H1 (cell line): ENCODE data around the gene SHTN1. TPM values are rescaled to one million over a fixed set of nuclear protein-coding genes. Genes with fewer than 3 reads are reported as not detected.

ENCODE experiments used
- BACH1 ChIP-seq: IDR thresholded peaks from 2 replicates; pipeline ENCODE4 v1.6.1; 2012; ENCODE audit warnings: low read length, improper control_type of control experiment
- CEBPB ChIP-seq: IDR thresholded peaks from 2 replicates; pipeline ENCODE4 v1.6.1; 2012; ENCODE audit warnings: low read depth, low read length
- E2F6 ChIP-seq: IDR thresholded peaks from 2 replicates; pipeline ENCODE4 v1.6.1; 2012; ENCODE audit warnings: inconsistent platforms
- EP300 ChIP-seq, 2 experiments: IDR thresholded peaks; 1 replicate in 1 of 2; 2 replicates in 1 of 2; pipeline ENCODE4 v1.6.1; 2011 to 2012; ENCODE audit warnings: low read depth in 2 of 2, low read length in 2 of 2, mild to moderate bottlenecking in 2 of 2, borderline replicate concordance in 1 of 2, inconsistent platforms in 1 of 2, moderate library complexity in 1 of 2
- HDAC2 ChIP-seq, 2 experiments: fragments of 300-600 bp in 1 of 2; sonication (generic) in 1 of 2; IDR thresholded peaks; 2 replicates each; pipeline ENCODE4 v1.6.1; 2011 to 2012; ENCODE audit warnings: low read depth in 2 of 2, low read length in 2 of 2, mild to moderate bottlenecking in 2 of 2, moderate library complexity in 2 of 2, borderline replicate concordance in 1 of 2, inconsistent platforms in 1 of 2
- JUND ChIP-seq: IDR thresholded peaks from 2 replicates; pipeline ENCODE4 v1.6.1; 2011; ENCODE audit warnings: mild to moderate bottlenecking, improper control_type of control experiment, low read length
- KDM5A ChIP-seq: fragments of 200-600 bp; IDR thresholded peaks from 2 replicates; pipeline ENCODE4 v1.7.1; 2012; ENCODE audit warnings: mild to moderate bottlenecking, low read length, inconsistent platforms, mixed read lengths
- MAFK ChIP-seq: IDR thresholded peaks from 2 replicates; pipeline ENCODE4 v1.6.1; 2012; ENCODE audit warnings: low read depth, mild to moderate bottlenecking, improper control_type of control experiment, low read length
- NRF1 ChIP-seq: IDR thresholded peaks from 2 replicates; pipeline ENCODE4 v1.6.1; 2011; ENCODE audit warnings: mild to moderate bottlenecking, low read depth, low read length, improper control_type of control experiment
- PHF8 ChIP-seq: fragments of 200-600 bp; sonication (generic); conservative IDR thresholded peaks from 2 replicates; pipeline ENCODE4 v1.7.1; 2012; ENCODE audit warnings: low read depth, mild to moderate bottlenecking, inconsistent platforms, low read length, moderate library complexity
- POLR2AphosphoS5 ChIP-seq: IDR thresholded peaks from 2 replicates; pipeline ENCODE4 v1.6.1; 2011; ENCODE audit warnings: low read depth, low read length
- RBBP5 ChIP-seq: IDR thresholded peaks from 2 replicates; pipeline ENCODE4 v1.7.1; 2012; ENCODE audit warnings: low read depth, mild to moderate bottlenecking, inconsistent platforms, low read length, moderate library complexity, borderline replicate concordance
- SP1 ChIP-seq: IDR thresholded peaks from 2 replicates; pipeline ENCODE4 v1.6.1; 2011; ENCODE audit warnings: low read depth, low read length
- SP4 ChIP-seq: IDR thresholded peaks from 2 replicates; pipeline ENCODE4 v1.6.1; 2012; ENCODE audit warnings: low read length, inconsistent platforms
- TCF12 ChIP-seq: IDR thresholded peaks from 2 replicates; pipeline ENCODE4 v1.6.1; 2011; ENCODE audit warnings: low read depth, mild to moderate bottlenecking, low read length
- ZNF274 ChIP-seq: IDR thresholded peaks from 2 replicates; pipeline ENCODE4 v1.7.0; 2012; ENCODE audit warnings: low read length, borderline replicate concordance; ENCODE audit errors: extremely low read depth
- polyA plus RNA-seq, 7 experiments: library from polyadenylated mRNA; depleted of rRNA in 3 of 7; stranded (reverse) in 5 of 7; unstranded in 2 of 7; fragments of >200 nt in 5 of 7; fragments of 200-250 nt in 2 of 7; gene quantifications; 1 replicate in 5 of 7; 2 replicates in 1 of 7; 4 replicates in 1 of 7; pipeline versions ENCODE4 v1.2.1 to v1.2.3, GENCODE V29; 2011 to 2013; ENCODE audit warnings: missing spikeins in 2 of 7, mixed read lengths in 2 of 7
- total RNA-seq: library from RNA; stranded (reverse); fragmentation: NEBNext Ultra II Directional; extraction: Animal tissue kit (Norgen Biotek cat#: 25700); gene quantifications from 2 replicates; pipeline ENCODE4 v1.2.1, GENCODE V29; 2021
- TF ChIP-seq, protein P1 (sequence below), 3 experiments: IDR thresholded peaks; 1 replicate in 2 of 3; 2 replicates in 1 of 3; pipeline versions ENCODE4 v1.5.1 to v1.6.1; 2011; ENCODE audit warnings: low read length in 3 of 3, mild to moderate bottlenecking in 3 of 3, inconsistent platforms in 2 of 3, low read depth in 1 of 3, moderate library complexity in 1 of 3; ENCODE audit not compliant: insufficient read depth in 1 of 3; ENCODE audit errors: control extremely low read depth in 1 of 3

The SHTN1 gene
- total and polyA plus RNA-seq, 2 of the 8 experiments (the other 6 are each of a cell fraction or from before 2014, with no cell fraction given) = 3.3 to 12.7 TPM

- TF ChIP-seq NRF1 (no peak), SP1 (no peak), EP300 (IDR thresholded peaks at IDR 0.05; ENCODE audit: borderline replicate concordance in 1 of 2, low read depth in 2 of 2, low read length in 2 of 2) (no peak), SP4 (no peak), POLR2AphosphoS5 (no peak), CEBPB (no peak), KDM5A (no peak), HDAC2 (IDR thresholded peaks at IDR 0.05; ENCODE audit: borderline replicate concordance in 1 of 2, low read depth in 2 of 2, low read length in 2 of 2) (0 out of 4 replicates have a peak, but pooled peaks of 1 of the 2 experiments have one; percentile 27), BACH1 (no peak; the same call in 1 of the 2 replicates), JUND (no peak), TCF12 (no peak), PHF8 (no peak), RBBP5 (peak; percentile 55; the same call in 1 of the 2 replicates), ZNF274 (no peak), E2F6 (peak; percentile 16; the same call in 1 of the 2 replicates), MAFK (no peak)
- TF ChIP-seq, protein P1, sequence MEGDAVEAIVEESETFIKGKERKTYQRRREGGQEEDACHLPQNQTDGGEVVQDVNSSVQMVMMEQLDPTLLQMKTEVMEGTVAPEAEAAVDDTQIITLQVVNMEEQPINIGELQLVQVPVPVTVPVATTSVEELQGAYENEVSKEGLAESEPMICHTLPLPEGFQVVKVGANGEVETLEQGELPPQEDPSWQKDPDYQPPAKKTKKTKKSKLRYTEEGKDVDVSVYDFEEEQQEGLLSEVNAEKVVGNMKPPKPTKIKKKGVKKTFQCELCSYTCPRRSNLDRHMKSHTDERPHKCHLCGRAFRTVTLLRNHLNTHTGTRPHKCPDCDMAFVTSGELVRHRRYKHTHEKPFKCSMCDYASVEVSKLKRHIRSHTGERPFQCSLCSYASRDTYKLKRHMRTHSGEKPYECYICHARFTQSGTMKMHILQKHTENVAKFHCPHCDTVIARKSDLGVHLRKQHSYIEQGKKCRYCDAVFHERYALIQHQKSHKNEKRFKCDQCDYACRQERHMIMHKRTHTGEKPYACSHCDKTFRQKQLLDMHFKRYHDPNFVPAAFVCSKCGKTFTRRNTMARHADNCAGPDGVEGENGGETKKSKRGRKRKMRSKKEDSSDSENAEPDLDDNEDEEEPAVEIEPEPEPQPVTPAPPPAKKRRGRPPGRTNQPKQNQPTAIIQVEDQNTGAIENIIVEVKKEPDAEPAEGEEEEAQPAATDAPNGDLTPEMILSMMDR (IDR thresholded peaks at IDR 0.05; ENCODE audit: control extremely low read depth in 1 of 3, insufficient read depth in 1 of 3, low read depth in 1 of 3, low read length in 3 of 3) = no peak
These were observed 561 bp downstream of the SHTN1 start (continued) for GRCh38 chr10:117004227-117005025.
